PC-9 (cell line): Measurements from ENCODE around the gene GABRR1. TPM values are rescaled to one million over a fixed set of nuclear protein-coding genes. Genes with fewer than 3 reads are reported as not detected.

ENCODE experiments used
- BruUV-seq: library from RNA; stranded (reverse); fragments of 400-500 nt; replicated peaks from 2 replicates; lab custom pipeline; 2021; lab: Mats Ljungman, UMichigan
- CTCF ChIA-PET: fragments of 300-600 bp; sonication (Branson Sonifier 250); formaldehyde crosslinking; loops from one replicate; lab custom pipeline; 2022; ENCODE audit warnings: antibody characterized with exemption; lab: Charles Lee
- POLR2A ChIA-PET: fragments of 300-600 bp; sonication (Branson Sonifier 250); formaldehyde crosslinking; loops from one replicate; lab custom pipeline; 2022; ENCODE audit warnings: antibody characterized with exemption; ENCODE audit not compliant: unreplicated experiment; lab: Charles Lee
- DNase-seq, 2 experiments: peaks; one replicate each; pipeline versions ENCODE4 v3.0.0 to v3.0.0-alpha.2; 2015 to 2022; ENCODE audit warnings: mixed read lengths in 1 of 2
- H2AFZ ChIP-seq: fragments of 200-600 bp; sonication (generic); 2 replicates; pipeline ENCODE4 v1.8.1; 2017; ENCODE audit warnings: antibody characterized with exemption
- H3F3A ChIP-seq: fragments of 200-600 bp; sonication (generic); 2 replicates; pipeline ENCODE4 v1.8.1; 2017; ENCODE audit warnings: antibody characterized with exemption, mild to moderate bottlenecking, low read depth; ENCODE audit not compliant: insufficient read depth
- H3K27ac ChIP-seq: fragments of 200-600 bp; sonication (generic); 2 replicates; pipeline ENCODE4 v1.6.1; 2016; ENCODE audit warnings: mixed run types
- H3K27me3 ChIP-seq: fragments of 200-600 bp; sonication (generic); 2 replicates; pipeline ENCODE4 v1.6.1; 2016; ENCODE audit warnings: low read depth, mixed run types; ENCODE audit not compliant: insufficient read depth
- H3K36me3 ChIP-seq: fragments of 200-600 bp; sonication (generic); 2 replicates; pipeline ENCODE4 v1.6.1; 2016; ENCODE audit warnings: low read depth, mixed run types
- H3K4me1 ChIP-seq: fragments of 200-600 bp; sonication (generic); replicated peaks from 2 replicates; pipeline ENCODE4 v1.6.1; 2016; ENCODE audit warnings: mixed run types; ENCODE audit not compliant: insufficient read depth
- H3K4me2 ChIP-seq: fragments of 200-600 bp; sonication (generic); 2 replicates; pipeline ENCODE4 v1.6.1; 2017; ENCODE audit warnings: mixed run types
- H3K4me3 ChIP-seq: fragments of 200-600 bp; sonication (generic); 2 replicates; pipeline ENCODE4 v1.6.1; 2016; ENCODE audit warnings: mixed run types
- H3K79me2 ChIP-seq: fragments of 200-600 bp; sonication (generic); 2 replicates; pipeline ENCODE4 v1.6.1; 2017; ENCODE audit warnings: low read depth, mixed run types
- H3K9me2 ChIP-seq: fragments of 200-600 bp; sonication (generic); 2 replicates; pipeline ENCODE4 v1.8.1; 2017; ENCODE audit warnings: mild to moderate bottlenecking; ENCODE audit not compliant: insufficient read depth
- H3K9me3 ChIP-seq: fragments of 200-600 bp; sonication (generic); 2 replicates; pipeline ENCODE4 v1.8.1; 2016; ENCODE audit warnings: low read depth; ENCODE audit not compliant: insufficient read depth
- H4K20me1 ChIP-seq: fragments of 200-600 bp; sonication (generic); 2 replicates; pipeline ENCODE4 v1.8.1; 2017; ENCODE audit not compliant: insufficient read depth
- CTCF ChIP-seq: fragments of 200-600 bp; sonication (generic); conservative IDR thresholded peaks from 2 replicates; pipeline ENCODE4 v1.6.1; 2017; ENCODE audit warnings: mixed run types, antibody characterized with exemption, mild to moderate bottlenecking, moderate library complexity
- EZH2 ChIP-seq: fragments of 200-600 bp; sonication (generic); IDR thresholded peaks from 2 replicates; pipeline ENCODE4 v1.8.0; 2017; ENCODE audit warnings: antibody characterized with exemption, low read depth
- intact Hi-C: fragments of 100-400 bp; cut with micrococcal nuclease; formaldehyde crosslinking; loops from one replicate; pipeline ENCODE4 v1.10.0; 2022; ENCODE audit not compliant: unreplicated experiment
- total RNA-seq: library from RNA; stranded (reverse); gene quantifications from 2 replicates; pipeline ENCODE4 v1.2.3, GENCODE V29; 2021

Gene GABRR1
- total RNA-seq, 1 experiment from 2014 or later: not detected

GRCh38 chr6:89205819-89206218 is 11.3 kb downstream of the GABRR1 start:
- no peak overlapping the region for H2AFZ ChIP-seq
- ChIA-PET POLR2A (no interaction called here), CTCF (no interaction called here)
- no peaks in the 10 kb centered on the region for H3K9me2 ChIP-seq
- no peaks in the 10 kb centered on the region for H4K20me1 ChIP-seq
- no peaks in the 10 kb centered on the region for H3K9me3 ChIP-seq
- no peak for DNase-seq
- no peaks in the 10 kb centered on the region for H3K27me3 ChIP-seq
- no peak overlapping the region for H3K4me3 ChIP-seq
- no peaks in the 10 kb centered on the region for H3K36me3 ChIP-seq
- H3K27ac ChIP-seq: no peak overlapping the region
- no peak overlapping the region for H3K4me2 ChIP-seq
- TF ChIP-seq CTCF (no peak), EZH2 (no peak)
- no TSS peak for BruUV-seq
- intact Hi-C loops: no loop called here
- H3K79me2 ChIP-seq: no peaks in the 10 kb centered on the region
- H3F3A ChIP-seq: no peaks in the 10 kb centered on the region
- H3K4me1 ChIP-seq: no peaks in the 10 kb centered on the region

GRCh38 chr6:89204096-89204495 is 13.1 kb downstream of the GABRR1 start:
- intact Hi-C loops: no loop called here
- TF ChIP-seq CTCF (no peak), EZH2 (no peak)
- ChIA-PET POLR2A (no interaction called here), CTCF (no interaction called here)
- H3K9me2 ChIP-seq: no peaks in the 10 kb centered on the region
- no TSS peak for BruUV-seq
- DNase-seq: no peak
- H2AFZ ChIP-seq: no peak overlapping the region
- H3K27me3 ChIP-seq: no peaks in the 10 kb centered on the region
- H4K20me1 ChIP-seq: no peaks in the 10 kb centered on the region
- H3K9me3 ChIP-seq: no peaks in the 10 kb centered on the region
- H3K4me2 ChIP-seq: no peak overlapping the region
- no peak overlapping the region for H3K4me3 ChIP-seq
- H3K79me2 ChIP-seq: no peaks in the 10 kb centered on the region
- no peaks in the 10 kb centered on the region for H3K4me1 ChIP-seq
- no peak overlapping the region for H3K27ac ChIP-seq
- no peaks in the 10 kb centered on the region for H3F3A ChIP-seq
- no peaks in the 10 kb centered on the region for H3K36me3 ChIP-seq

- Histone ChIP-seq H3K27me3 (no peaks in the 10 kb centered on the region), H2AFZ (no peak overlapping the region), H3K27ac (no peak overlapping the region), H3K4me3 (no peak overlapping the region), H3K4me1 (no peaks in the 10 kb centered on the region), H3K9me2 (no peaks in the 10 kb centered on the region), H3K9me3 (no peaks in the 10 kb centered on the region), H3K4me2 (no peak overlapping the region), H3K79me2 (no peaks in the 10 kb centered on the region), H3F3A (no peaks in the 10 kb centered on the region), H3K36me3 (no peaks in the 10 kb centered on the region), H4K20me1 (no peaks in the 10 kb centered on the region)
- BruUV-seq: no TSS peak
- no peak for DNase-seq
- intact Hi-C loops: no loop called here
- TF ChIP-seq CTCF (no peak), EZH2 (no peak)
- ChIA-PET CTCF (no interaction called here), POLR2A (no interaction called here)
These were observed 16.4 kb downstream of the GABRR1 start for GRCh38 chr6:89200706-89201215.
